Measurements from ENCODE around the gene SH2D3A.

- TF ChIP-seq POLR2AphosphoS5 (IDR thresholded peaks at IDR 0.05) (no peak), CTCF (IDR thresholded peaks at IDR 0.05) (no peak)
These were observed 33.0 kb downstream of the SH2D3A start for GRCh38 chr19:6734096-6734696.
